HepG2 (cell line): ENCODE data around the gene DMXL1. TPM values are rescaled to one million over a fixed set of nuclear protein-coding genes. Genes with fewer than 3 reads are reported as not detected.

ENCODE experiments used
- AGO1 ChIP-seq: fragments of 200-400 bp; formaldehyde crosslinking; IDR thresholded peaks from 2 replicates; pipeline ENCODE4 v1.6.1; 2017; ENCODE audit warnings: mild to moderate bottlenecking, low read depth, low read length, moderate library complexity; ENCODE audit not compliant: poor library complexity, severe bottlenecking
- MIER3 ChIP-seq: IDR thresholded peaks from 2 replicates; pipeline ENCODE4 v1.6.1; 2016; ENCODE audit warnings: missing compliant biosample characterization, borderline replicate concordance
- SOX13 ChIP-seq, 3 experiments: fragments of 450-650 bp in 1 of 3; sonication (generic) in 1 of 3; formaldehyde crosslinking in 1 of 3; IDR thresholded peaks in 2 of 3; conservative IDR thresholded peaks in 1 of 3; 2 replicates each; pipeline versions ENCODE4 v1.5.0 to v1.6.1; 2016 to 2020; ENCODE audit warnings: antibody characterized with exemption in 1 of 3, mild to moderate bottlenecking in 1 of 3, missing compliant biosample characterization in 1 of 3, missing genetic modification reagents in 1 of 3, moderate library complexity in 1 of 3
- TBL1XR1 ChIP-seq: fragments of 150-350 bp; IDR thresholded peaks from 2 replicates; pipeline ENCODE4 v1.6.1; 2014; ENCODE audit warnings: borderline replicate concordance, low read length; ENCODE audit not compliant: partially characterized antibody
- TEAD2 ChIP-seq: sonication (generic); formaldehyde crosslinking; IDR thresholded peaks from 2 replicates; pipeline ENCODE4 v1.9.0; 2021; ENCODE audit warnings: missing genetic modification reagents
- ZEB1 ChIP-seq: IDR thresholded peaks from 2 replicates; pipeline ENCODE4 v1.6.1; 2012; ENCODE audit warnings: mild to moderate bottlenecking, low read depth, inconsistent platforms; ENCODE audit not compliant: insufficient replicate concordance
- ZNF230 ChIP-seq: sonication (generic); formaldehyde crosslinking; IDR thresholded peaks from 2 replicates; pipeline ENCODE4 v1.4.0; 2020; ENCODE audit warnings: mild to moderate bottlenecking, missing genetic modification reagents
- polyA plus RNA-seq, 8 experiments: library from polyadenylated mRNA; depleted of rRNA in 3 of 8; stranded (reverse) in 7 of 8; unstranded in 1 of 8; fragments of >200 nt; fragmentation: Illumina TruSeq in 4 of 8; extraction: Trizol in 4 of 8; gene quantifications; 2 replicates each; pipeline versions ENCODE4 v1.2.1 to v1.2.3, GENCODE V29; 2011 to 2016; ENCODE audit warnings: low read depth in 4 of 8, missing spikeins in 1 of 8, mixed read lengths in 1 of 8; ENCODE audit not compliant: insufficient read depth in 1 of 8
- total RNA-seq, 5 experiments: library from RNA; depleted of rRNA; stranded (reverse); fragments of >200 nt; fragmentation: Illumina TruSeq; extraction: Trizol; gene quantifications; 2 replicates each; pipeline ENCODE4 v1.2.3, GENCODE V29; 2016; ENCODE audit warnings: low read depth in 1 of 5
- TF ChIP-seq, protein P1 (sequence below): sonication (generic); formaldehyde crosslinking; IDR thresholded peaks from 2 replicates; pipeline ENCODE4 v1.9.0; 2021; ENCODE audit warnings: missing genetic modification reagents, borderline replicate concordance
- TF ChIP-seq, protein P2 (sequence below): sonication (generic); formaldehyde crosslinking; IDR thresholded peaks from 2 replicates; pipeline ENCODE4 v1.4.0; 2020; ENCODE audit warnings: low read depth, missing genetic modification reagents
- TF ChIP-seq, protein P3 (sequence below): sonication (generic); formaldehyde crosslinking; IDR thresholded peaks from 2 replicates; pipeline ENCODE4 v1.4.0; 2020; ENCODE audit warnings: missing genetic modification reagents, borderline replicate concordance
- TF ChIP-seq, protein P4 (sequence below): sonication (generic); formaldehyde crosslinking; IDR thresholded peaks from 2 replicates; pipeline ENCODE4 v1.8.0; 2022; ENCODE audit warnings: missing genetic modification reagents, mild to moderate bottlenecking, moderate library complexity, borderline replicate concordance
- TF ChIP-seq, protein P5 (sequence below): sonication (generic); formaldehyde crosslinking; IDR thresholded peaks from 2 replicates; pipeline ENCODE4 v1.8.1; 2022; ENCODE audit warnings: low read depth, mild to moderate bottlenecking, missing genetic modification reagents

The DMXL1 gene
- total and polyA plus RNA-seq, 2 of the 13 experiments (the other 11 are each of a cell fraction or from before 2014, with no cell fraction given), result 6.9 to 18.6 TPM

DNA sequence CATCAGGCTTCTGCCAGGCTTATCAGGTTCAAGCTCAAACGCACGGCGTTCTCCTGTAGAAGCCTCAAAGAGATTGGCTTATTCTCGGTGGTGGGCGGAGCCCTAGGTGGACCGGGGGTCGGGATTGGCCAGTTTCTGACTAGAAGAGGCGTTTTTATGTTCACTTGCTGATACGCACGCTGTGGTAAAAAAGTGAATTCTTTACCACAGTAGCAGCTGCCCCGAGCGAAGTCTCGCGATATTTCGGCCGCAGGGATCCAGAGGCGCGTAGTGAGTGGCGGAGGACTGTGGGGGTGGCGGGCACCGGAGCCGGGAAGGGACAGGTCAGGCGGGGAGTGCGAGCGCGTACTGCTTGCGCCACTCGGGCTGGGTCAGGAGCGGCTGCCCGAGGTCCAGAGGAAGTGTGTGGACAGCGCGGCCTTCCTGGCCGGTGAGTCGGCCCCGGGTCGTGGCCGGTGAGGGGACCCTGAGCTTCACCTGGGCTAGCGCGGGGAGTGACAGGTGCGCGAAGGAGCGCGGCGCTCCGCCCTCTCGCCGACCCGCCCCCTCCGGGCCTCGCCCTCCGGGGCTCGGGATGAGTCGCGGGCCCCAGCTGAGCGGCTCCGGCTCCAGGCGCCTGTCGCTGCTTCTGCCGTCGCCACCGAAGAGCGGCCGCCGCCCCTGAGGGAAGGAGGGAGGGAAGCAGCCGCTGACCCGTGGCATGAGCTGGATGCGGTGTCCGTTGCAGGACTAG lies at the start of gene DMXL1 (continued):
- TF ChIP-seq ZNF230 (CRISPR knock-in tag) (no peak), MIER3 (peak; percentile 62; the same call in 1 of the 2 replicates), TEAD2 (no peak), AGO1 (peak; percentile 41), SOX13 (IDR thresholded peaks at IDR 0.05) (no peak), SOX13 (CRISPR knock-in tag; conservative IDR thresholded peaks at IDR 0.05 in 1 of 2, IDR thresholded peaks at IDR 0.05 in 1 of 2) (no peak; a peak in 1 of 4 replicates), ZEB1 (peak; percentile 96), TBL1XR1 (no peak)
- TF ChIP-seq, protein P1, sequence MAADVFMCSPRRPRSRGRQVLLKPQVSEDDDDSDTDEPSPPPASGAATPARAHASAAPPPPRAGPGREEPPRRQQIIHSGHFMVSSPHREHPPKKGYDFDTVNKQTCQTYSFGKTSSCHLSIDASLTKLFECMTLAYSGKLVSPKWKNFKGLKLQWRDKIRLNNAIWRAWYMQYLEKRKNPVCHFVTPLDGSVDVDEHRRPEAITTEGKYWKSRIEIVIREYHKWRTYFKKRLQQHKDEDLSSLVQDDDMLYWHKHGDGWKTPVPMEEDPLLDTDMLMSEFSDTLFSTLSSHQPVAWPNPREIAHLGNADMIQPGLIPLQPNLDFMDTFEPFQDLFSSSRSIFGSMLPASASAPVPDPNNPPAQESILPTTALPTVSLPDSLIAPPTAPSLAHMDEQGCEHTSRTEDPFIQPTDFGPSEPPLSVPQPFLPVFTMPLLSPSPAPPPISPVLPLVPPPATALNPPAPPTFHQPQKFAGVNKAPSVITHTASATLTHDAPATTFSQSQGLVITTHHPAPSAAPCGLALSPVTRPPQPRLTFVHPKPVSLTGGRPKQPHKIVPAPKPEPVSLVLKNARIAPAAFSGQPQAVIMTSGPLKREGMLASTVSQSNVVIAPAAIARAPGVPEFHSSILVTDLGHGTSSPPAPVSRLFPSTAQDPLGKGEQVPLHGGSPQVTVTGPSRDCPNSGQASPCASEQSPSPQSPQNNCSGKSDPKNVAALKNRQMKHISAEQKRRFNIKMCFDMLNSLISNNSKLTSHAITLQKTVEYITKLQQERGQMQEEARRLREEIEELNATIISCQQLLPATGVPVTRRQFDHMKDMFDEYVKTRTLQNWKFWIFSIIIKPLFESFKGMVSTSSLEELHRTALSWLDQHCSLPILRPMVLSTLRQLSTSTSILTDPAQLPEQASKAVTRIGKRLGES, result 0 out of 2 replicates have a peak, but pooled peaks have one; percentile 71
- TF ChIP-seq, protein P2, sequence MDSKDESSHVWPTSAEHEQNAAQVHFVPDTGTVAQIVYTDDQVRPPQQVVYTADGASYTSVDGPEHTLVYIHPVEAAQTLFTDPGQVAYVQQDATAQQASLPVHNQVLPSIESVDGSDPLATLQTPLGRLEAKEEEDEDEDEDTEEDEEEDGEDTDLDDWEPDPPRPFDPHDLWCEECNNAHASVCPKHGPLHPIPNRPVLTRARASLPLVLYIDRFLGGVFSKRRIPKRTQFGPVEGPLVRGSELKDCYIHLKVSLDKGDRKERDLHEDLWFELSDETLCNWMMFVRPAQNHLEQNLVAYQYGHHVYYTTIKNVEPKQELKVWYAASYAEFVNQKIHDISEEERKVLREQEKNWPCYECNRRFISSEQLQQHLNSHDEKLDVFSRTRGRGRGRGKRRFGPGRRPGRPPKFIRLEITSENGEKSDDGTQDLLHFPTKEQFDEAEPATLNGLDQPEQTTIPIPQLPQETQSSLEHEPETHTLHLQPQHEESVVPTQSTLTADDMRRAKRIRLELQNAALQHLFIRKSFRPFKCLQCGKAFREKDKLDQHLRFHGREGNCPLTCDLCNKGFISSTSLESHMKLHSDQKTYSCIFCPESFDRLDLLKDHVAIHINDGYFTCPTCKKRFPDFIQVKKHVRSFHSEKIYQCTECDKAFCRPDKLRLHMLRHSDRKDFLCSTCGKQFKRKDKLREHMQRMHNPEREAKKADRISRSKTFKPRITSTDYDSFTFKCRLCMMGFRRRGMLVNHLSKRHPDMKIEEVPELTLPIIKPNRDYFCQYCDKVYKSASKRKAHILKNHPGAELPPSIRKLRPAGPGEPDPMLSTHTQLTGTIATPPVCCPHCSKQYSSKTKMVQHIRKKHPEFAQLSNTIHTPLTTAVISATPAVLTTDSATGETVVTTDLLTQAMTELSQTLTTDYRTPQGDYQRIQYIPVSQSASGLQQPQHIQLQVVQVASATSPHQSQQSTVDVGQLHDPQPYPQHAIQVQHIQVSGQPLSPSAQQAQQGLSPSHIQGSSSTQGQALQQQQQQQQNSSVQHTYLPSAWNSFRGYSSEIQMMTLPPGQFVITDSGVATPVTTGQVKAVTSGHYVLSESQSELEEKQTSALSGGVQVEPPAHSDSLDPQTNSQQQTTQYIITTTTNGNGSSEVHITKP (CRISPR knock-in tag), result no peak; the same call in 1 of the 2 replicates
- TF ChIP-seq, protein P3, sequence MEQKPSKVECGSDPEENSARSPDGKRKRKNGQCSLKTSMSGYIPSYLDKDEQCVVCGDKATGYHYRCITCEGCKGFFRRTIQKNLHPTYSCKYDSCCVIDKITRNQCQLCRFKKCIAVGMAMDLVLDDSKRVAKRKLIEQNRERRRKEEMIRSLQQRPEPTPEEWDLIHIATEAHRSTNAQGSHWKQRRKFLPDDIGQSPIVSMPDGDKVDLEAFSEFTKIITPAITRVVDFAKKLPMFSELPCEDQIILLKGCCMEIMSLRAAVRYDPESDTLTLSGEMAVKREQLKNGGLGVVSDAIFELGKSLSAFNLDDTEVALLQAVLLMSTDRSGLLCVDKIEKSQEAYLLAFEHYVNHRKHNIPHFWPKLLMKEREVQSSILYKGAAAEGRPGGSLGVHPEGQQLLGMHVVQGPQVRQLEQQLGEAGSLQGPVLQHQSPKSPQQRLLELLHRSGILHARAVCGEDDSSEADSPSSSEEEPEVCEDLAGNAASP (CRISPR knock-in tag), result peak; percentile 45; the same call in 1 of the 2 replicates
- TF ChIP-seq, protein P4, sequence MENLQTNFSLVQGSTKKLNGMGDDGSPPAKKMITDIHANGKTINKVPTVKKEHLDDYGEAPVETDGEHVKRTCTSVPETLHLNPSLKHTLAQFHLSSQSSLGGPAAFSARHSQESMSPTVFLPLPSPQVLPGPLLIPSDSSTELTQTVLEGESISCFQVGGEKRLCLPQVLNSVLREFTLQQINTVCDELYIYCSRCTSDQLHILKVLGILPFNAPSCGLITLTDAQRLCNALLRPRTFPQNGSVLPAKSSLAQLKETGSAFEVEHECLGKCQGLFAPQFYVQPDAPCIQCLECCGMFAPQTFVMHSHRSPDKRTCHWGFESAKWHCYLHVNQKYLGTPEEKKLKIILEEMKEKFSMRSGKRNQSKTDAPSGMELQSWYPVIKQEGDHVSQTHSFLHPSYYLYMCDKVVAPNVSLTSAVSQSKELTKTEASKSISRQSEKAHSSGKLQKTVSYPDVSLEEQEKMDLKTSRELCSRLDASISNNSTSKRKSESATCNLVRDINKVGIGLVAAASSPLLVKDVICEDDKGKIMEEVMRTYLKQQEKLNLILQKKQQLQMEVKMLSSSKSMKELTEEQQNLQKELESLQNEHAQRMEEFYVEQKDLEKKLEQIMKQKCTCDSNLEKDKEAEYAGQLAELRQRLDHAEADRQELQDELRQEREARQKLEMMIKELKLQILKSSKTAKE (CRISPR knock-in tag), result no peak
- TF ChIP-seq, protein P5, sequence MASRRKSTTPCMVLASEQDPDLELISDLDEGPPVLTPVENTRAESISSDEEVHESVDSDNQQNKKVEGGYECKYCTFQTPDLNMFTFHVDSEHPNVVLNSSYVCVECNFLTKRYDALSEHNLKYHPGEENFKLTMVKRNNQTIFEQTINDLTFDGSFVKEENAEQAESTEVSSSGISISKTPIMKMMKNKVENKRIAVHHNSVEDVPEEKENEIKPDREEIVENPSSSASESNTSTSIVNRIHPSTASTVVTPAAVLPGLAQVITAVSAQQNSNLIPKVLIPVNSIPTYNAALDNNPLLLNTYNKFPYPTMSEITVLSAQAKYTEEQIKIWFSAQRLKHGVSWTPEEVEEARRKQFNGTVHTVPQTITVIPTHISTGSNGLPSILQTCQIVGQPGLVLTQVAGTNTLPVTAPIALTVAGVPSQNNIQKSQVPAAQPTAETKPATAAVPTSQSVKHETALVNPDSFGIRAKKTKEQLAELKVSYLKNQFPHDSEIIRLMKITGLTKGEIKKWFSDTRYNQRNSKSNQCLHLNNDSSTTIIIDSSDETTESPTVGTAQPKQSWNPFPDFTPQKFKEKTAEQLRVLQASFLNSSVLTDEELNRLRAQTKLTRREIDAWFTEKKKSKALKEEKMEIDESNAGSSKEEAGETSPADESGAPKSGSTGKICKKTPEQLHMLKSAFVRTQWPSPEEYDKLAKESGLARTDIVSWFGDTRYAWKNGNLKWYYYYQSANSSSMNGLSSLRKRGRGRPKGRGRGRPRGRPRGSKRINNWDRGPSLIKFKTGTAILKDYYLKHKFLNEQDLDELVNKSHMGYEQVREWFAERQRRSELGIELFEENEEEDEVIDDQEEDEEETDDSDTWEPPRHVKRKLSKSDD (CRISPR knock-in tag), result peak; percentile 15; the same call in 1 of the 2 replicates
